GM23248 (cell line): ENCODE data around the gene UBXN1.

ENCODE experiments used
- EZH2 ChIP-seq: fragments of 200-600 bp; sonication (generic); IDR thresholded peaks from 2 replicates; pipeline ENCODE4 v1.6.1; 2018; ENCODE audit warnings: antibody characterized with exemption, mild to moderate bottlenecking; ENCODE audit not compliant: insufficient read depth, poor library complexity, severe bottlenecking
- EZH2phosphoT487 ChIP-seq: fragments of 200-600 bp; sonication (generic); IDR thresholded peaks from 2 replicates; pipeline ENCODE4 v1.6.1; 2018; ENCODE audit warnings: antibody characterized with exemption, moderate library complexity, mild to moderate bottlenecking, low read depth; ENCODE audit not compliant: insufficient read depth

GRCh38 chr11:62716206-62716605 is 37.3 kb upstream of the UBXN1 start:
- TF ChIP-seq EZH2phosphoT487, result no peak
- TF ChIP-seq EZH2, result no peak
